ENCODE measurements around the gene RRAD. TPM values are rescaled to one million over a fixed set of nuclear protein-coding genes. Genes with fewer than 3 reads are reported as not detected.

Gene RRAD
- total and polyA plus RNA-seq, 4 donors, result 0.14 to 0.61 (median 0.54) TPM

DNA sequence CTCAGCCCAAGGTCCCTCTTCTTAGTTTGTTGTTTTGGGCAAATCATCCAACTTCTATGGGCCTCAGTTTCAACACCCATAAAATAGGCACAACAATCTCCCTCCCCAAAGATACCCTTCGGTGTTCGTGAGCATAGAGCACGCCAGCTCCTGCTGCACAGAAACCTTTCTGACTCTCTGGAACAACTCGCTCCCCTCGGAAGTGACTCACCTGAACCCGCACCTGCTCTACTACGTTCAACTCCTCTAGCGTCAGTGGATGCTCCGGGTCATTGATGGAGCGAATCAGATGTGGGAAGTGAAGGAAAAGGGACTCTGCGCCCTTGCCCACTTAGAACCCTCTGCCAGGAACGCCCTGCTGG lies 8.4 kb upstream of the RRAD start:
- H3K27me3 ChIP-seq (ENCODE audit: control insufficient read depth in 4 of 4, insufficient read depth in 4 of 4, low read length in 3 of 4), result no peaks in the 10 kb centered on the region
- H3K9me3 ChIP-seq (ENCODE audit: control insufficient read depth in 4 of 4, low read length in 3 of 4), result no peaks in the 10 kb centered on the region
- peak overlapping the region; percentile 94 to 96 for H3K27ac ChIP-seq (ENCODE audit: low read depth in 1 of 2, low read length in 2 of 2)
- WGBS, result 1% methylated on average over 12 of the region's 12 CpGs
- no peak for DNase-seq (ENCODE audit: low spot score)
- peak overlapping the region; percentile 61 to 86 for H3K9ac ChIP-seq (ENCODE audit: low read depth in 1 of 2, low read length in 2 of 2)
- TF ChIP-seq YY1 (IDR thresholded peaks at IDR 0.05) (no peak), FOXA1 (IDR thresholded peaks at IDR 0.05) (no peak), RAD21 (IDR thresholded peaks at IDR 0.05) (no peak), JUND (IDR thresholded peaks at IDR 0.05) (no peak), RXRA (IDR thresholded peaks at IDR 0.05) (no peak), HNF4G (IDR thresholded peaks at IDR 0.05) (no peak), NR2F2 (IDR thresholded peaks at IDR 0.05) (no peak), HNF4A (conservative IDR thresholded peaks at IDR 0.05) (no peak), GABPA (IDR thresholded peaks at IDR 0.05 in 1 of 2, conservative IDR thresholded peaks at IDR 0.05 in 1 of 2) (no peak), EGR1 (IDR thresholded peaks at IDR 0.05; ENCODE audit: low read depth in 2 of 2) (no peak)
- TF ChIP-seq, protein P1, sequence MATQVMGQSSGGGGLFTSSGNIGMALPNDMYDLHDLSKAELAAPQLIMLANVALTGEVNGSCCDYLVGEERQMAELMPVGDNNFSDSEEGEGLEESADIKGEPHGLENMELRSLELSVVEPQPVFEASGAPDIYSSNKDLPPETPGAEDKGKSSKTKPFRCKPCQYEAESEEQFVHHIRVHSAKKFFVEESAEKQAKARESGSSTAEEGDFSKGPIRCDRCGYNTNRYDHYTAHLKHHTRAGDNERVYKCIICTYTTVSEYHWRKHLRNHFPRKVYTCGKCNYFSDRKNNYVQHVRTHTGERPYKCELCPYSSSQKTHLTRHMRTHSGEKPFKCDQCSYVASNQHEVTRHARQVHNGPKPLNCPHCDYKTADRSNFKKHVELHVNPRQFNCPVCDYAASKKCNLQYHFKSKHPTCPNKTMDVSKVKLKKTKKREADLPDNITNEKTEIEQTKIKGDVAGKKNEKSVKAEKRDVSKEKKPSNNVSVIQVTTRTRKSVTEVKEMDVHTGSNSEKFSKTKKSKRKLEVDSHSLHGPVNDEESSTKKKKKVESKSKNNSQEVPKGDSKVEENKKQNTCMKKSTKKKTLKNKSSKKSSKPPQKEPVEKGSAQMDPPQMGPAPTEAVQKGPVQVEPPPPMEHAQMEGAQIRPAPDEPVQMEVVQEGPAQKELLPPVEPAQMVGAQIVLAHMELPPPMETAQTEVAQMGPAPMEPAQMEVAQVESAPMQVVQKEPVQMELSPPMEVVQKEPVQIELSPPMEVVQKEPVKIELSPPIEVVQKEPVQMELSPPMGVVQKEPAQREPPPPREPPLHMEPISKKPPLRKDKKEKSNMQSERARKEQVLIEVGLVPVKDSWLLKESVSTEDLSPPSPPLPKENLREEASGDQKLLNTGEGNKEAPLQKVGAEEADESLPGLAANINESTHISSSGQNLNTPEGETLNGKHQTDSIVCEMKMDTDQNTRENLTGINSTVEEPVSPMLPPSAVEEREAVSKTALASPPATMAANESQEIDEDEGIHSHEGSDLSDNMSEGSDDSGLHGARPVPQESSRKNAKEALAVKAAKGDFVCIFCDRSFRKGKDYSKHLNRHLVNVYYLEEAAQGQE (IDR thresholded peaks at IDR 0.05), result no peak
- TF ChIP-seq, protein P2, sequence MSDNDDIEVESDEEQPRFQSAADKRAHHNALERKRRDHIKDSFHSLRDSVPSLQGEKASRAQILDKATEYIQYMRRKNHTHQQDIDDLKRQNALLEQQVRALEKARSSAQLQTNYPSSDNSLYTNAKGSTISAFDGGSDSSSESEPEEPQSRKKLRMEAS (IDR thresholded peaks at IDR 0.05), result no peak
- TF ChIP-seq, protein P3, sequence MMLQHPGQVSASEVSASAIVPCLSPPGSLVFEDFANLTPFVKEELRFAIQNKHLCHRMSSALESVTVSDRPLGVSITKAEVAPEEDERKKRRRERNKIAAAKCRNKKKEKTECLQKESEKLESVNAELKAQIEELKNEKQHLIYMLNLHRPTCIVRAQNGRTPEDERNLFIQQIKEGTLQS (IDR thresholded peaks at IDR 0.05), result no peak
- TF ChIP-seq, protein P4, sequence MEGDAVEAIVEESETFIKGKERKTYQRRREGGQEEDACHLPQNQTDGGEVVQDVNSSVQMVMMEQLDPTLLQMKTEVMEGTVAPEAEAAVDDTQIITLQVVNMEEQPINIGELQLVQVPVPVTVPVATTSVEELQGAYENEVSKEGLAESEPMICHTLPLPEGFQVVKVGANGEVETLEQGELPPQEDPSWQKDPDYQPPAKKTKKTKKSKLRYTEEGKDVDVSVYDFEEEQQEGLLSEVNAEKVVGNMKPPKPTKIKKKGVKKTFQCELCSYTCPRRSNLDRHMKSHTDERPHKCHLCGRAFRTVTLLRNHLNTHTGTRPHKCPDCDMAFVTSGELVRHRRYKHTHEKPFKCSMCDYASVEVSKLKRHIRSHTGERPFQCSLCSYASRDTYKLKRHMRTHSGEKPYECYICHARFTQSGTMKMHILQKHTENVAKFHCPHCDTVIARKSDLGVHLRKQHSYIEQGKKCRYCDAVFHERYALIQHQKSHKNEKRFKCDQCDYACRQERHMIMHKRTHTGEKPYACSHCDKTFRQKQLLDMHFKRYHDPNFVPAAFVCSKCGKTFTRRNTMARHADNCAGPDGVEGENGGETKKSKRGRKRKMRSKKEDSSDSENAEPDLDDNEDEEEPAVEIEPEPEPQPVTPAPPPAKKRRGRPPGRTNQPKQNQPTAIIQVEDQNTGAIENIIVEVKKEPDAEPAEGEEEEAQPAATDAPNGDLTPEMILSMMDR (IDR thresholded peaks at IDR 0.05; ENCODE audit: low read depth, low read length, missing input control), result no peak
- peaks cover 5 to 54% (median 43%) of the 10 kb centered on the region in 4 donors for H3K4me1 ChIP-seq (ENCODE audit: control insufficient read depth in 4 of 4, insufficient read depth in 4 of 4, low read length in 3 of 4)
- H3K4me3 ChIP-seq (ENCODE audit: low read depth in 1 of 3, low read length in 3 of 3), result peak overlapping the region; percentile 77 to 93 (median 81)
- no peaks in the 10 kb centered on the region for H3K36me3 ChIP-seq (ENCODE audit: control insufficient read depth in 4 of 4, insufficient read depth in 3 of 4, low read depth in 1 of 4, low read length in 3 of 4)

DNA sequence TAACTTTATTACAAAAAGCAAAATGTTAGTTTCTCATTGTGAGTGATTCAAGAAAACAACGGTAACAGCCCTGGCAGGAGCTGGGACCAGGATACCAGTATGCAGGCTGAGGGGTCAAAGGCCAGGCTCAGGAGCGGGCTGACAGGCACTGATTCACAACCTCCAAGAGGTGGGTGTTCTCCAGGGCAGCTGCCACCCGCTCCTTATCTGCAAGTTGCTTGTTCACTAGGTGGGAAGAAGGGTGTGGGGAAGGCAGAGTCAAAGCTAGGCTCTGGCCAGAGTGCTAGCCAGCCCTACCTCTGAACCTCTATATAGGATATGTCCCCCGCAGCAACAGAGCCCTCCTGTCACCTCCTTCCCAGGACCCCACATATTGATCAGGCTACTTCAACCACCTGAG lies 6.7 kb upstream of the RRAD start:
- no peak for TF ChIP-seq YY1 (IDR thresholded peaks at IDR 0.05)
- H3K27me3 ChIP-seq (ENCODE audit: control insufficient read depth in 4 of 4, insufficient read depth in 4 of 4, low read length in 3 of 4), result no peaks in the 10 kb centered on the region
- H3K9ac ChIP-seq (ENCODE audit: low read depth in 1 of 2, low read length in 2 of 2), result no peak overlapping the region
- no peak for DNase-seq (ENCODE audit: low spot score)
- WGBS, result 78% methylated on average over 4 of the region's 4 CpGs
- H3K4me3 ChIP-seq (ENCODE audit: low read depth in 1 of 3, low read length in 3 of 3), result no peak overlapping the region
- no peak overlapping the region for H3K27ac ChIP-seq (ENCODE audit: low read depth in 1 of 2, low read length in 2 of 2)
- H3K4me1 ChIP-seq (ENCODE audit: control insufficient read depth in 4 of 4, insufficient read depth in 4 of 4, low read length in 3 of 4), result peaks cover 0 to 37% (median 26%) of the 10 kb centered on the region in 4 donors
- no peaks in the 10 kb centered on the region for H3K36me3 ChIP-seq (ENCODE audit: control insufficient read depth in 4 of 4, insufficient read depth in 3 of 4, low read depth in 1 of 4, low read length in 3 of 4)
- H3K9me3 ChIP-seq (ENCODE audit: control insufficient read depth in 4 of 4, low read length in 3 of 4), result no peaks in the 10 kb centered on the region

All from liver (tissue), 9 donors.